ENCODE results near the gene CD2BP2.
"Not testable (repeated sequence)": the region's sequence is repeated elsewhere in the genome, so short reads cannot be mapped to it uniquely, and the experiment has no call there.

CD2BP2 gene

DNA sequence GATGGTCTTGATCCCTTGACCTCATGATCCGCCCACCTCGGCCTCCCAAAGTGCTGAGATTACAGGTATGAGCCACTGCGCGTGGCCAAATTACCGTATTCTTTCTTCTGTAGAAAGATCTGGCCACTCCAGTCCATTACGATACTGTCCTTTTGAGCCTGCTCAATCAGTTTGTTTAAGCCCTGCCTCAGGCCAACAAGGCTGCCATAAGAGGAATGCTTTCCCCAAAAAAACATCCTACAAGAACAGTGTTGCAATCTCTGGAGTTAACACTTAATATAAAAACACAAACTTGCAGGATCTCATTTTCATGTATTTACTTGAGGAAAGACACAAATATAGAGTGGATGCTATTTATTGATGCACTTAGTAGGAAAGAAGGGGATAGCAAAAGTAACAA is 30.9 kb downstream of the CD2BP2 start:
- H3K4me3 ChIP-seq (ENCODE audit: low read length); H3K9ac ChIP-seq (ENCODE audit: low read depth, low read length); H3K4me2 ChIP-seq (ENCODE audit: low read length); H3K36me3 ChIP-seq (ENCODE audit: insufficient read depth, low read length); H3K9me3 ChIP-seq (replicated peaks; ENCODE audit: low read length); H3K27me3 ChIP-seq (ENCODE audit: control insufficient read depth, insufficient read depth, low read length); H3K4me1 ChIP-seq (ENCODE audit: control insufficient read depth, insufficient read depth, low read length): not testable (repeated sequence)

GRCh38 chr16:30318647-30319046 is 36.5 kb downstream of the CD2BP2 start:
- H3K36me3 ChIP-seq (ENCODE audit: insufficient read depth, low read length); H3K9ac ChIP-seq (ENCODE audit: low read depth, low read length); H3K4me3 ChIP-seq (ENCODE audit: low read length); H3K9me3 ChIP-seq (replicated peaks; ENCODE audit: low read length); H3K4me1 ChIP-seq (ENCODE audit: control insufficient read depth, insufficient read depth, low read length); H3K4me2 ChIP-seq (ENCODE audit: low read length); H3K27me3 ChIP-seq (ENCODE audit: control insufficient read depth, insufficient read depth, low read length): not testable (repeated sequence)

DNA sequence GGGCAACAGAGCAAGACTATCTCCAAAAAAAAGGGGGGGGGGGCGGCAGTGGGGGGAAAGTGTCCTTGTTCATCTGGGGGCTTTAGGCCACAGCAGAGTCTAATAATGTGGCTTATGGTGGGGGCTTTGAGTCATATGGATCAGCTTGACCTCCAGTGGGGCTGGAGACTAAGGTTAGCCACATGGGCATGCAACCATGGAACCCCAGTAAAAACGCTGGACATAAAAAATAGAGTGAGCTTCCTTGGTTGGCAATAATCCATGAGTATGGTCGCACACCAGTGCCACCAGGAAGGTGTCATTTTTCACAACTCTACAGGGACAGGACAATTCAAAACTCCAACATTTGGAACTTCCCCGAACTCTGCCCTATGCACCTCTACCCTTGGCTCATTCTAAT is 44.2 kb downstream of the CD2BP2 start:
- H3K4me1 ChIP-seq (ENCODE audit: control insufficient read depth, insufficient read depth, low read length); H3K9me3 ChIP-seq (replicated peaks; ENCODE audit: low read length); H3K36me3 ChIP-seq (ENCODE audit: insufficient read depth, low read length); H3K4me3 ChIP-seq (ENCODE audit: low read length); H3K9ac ChIP-seq (ENCODE audit: low read depth, low read length); H3K4me2 ChIP-seq (ENCODE audit: low read length); H3K27me3 ChIP-seq (ENCODE audit: control insufficient read depth, insufficient read depth, low read length): not testable (repeated sequence)

DNA sequence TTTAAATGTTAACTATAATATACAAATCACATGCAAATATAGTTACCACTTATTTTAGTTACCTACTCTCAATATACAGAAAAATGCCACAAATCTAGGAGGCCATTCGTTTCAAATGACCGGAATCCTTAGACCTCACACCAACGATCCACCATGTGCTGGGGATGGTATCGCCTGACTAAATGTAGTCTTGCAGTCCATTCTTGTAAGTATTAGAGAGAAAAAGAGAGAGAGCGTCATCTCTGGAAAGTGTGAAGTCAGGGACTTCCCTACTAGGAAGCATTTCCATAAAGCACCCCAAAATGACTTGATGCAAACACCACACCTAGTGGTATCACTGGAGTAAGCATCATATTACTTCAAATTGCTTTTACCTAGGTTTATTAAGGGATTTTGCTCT is 45.9 kb downstream of the CD2BP2 start:
- not testable (repeated sequence) for H3K9ac ChIP-seq (ENCODE audit: low read depth, low read length); H3K27me3 ChIP-seq (ENCODE audit: control insufficient read depth, insufficient read depth, low read length); H3K4me2 ChIP-seq (ENCODE audit: low read length); H3K4me3 ChIP-seq (ENCODE audit: low read length); H3K4me1 ChIP-seq (ENCODE audit: control insufficient read depth, insufficient read depth, low read length); H3K36me3 ChIP-seq (ENCODE audit: insufficient read depth, low read length); H3K9me3 ChIP-seq (replicated peaks; ENCODE audit: low read length)
